Glutamatergic neuron (in vitro differentiated cells): ENCODE data around the gene APOL4. TPM values are rescaled to one million over a fixed set of nuclear protein-coding genes. Genes with fewer than 3 reads are reported as not detected.

ENCODE experiments used
- DNase-seq: peaks from one replicate; pipeline ENCODE4 v3.0.0; 2022
- H3K27ac Mint-ChIP-seq: one replicate; pipeline ENCODE4 v1.8.0; 2020; ENCODE audit warnings: mild to moderate bottlenecking, mixed read lengths, inconsistent platforms; ENCODE audit not compliant: unreplicated experiment
- H3K27me3 Mint-ChIP-seq: one replicate; pipeline ENCODE4 v1.8.0; 2020; ENCODE audit warnings: mild to moderate bottlenecking, moderate library complexity, mixed read lengths, inconsistent platforms; ENCODE audit not compliant: unreplicated experiment
- H3K36me3 Mint-ChIP-seq: one replicate; pipeline ENCODE4 v1.8.0; 2020; ENCODE audit warnings: mild to moderate bottlenecking, mixed read lengths, inconsistent platforms; ENCODE audit not compliant: unreplicated experiment
- H3K4me1 Mint-ChIP-seq: one replicate; pipeline ENCODE4 v1.8.0; 2020; ENCODE audit warnings: mild to moderate bottlenecking, low read depth, mixed read lengths, inconsistent platforms; ENCODE audit not compliant: unreplicated experiment
- H3K4me3 Mint-ChIP-seq: one replicate; pipeline ENCODE4 v1.8.0; 2020; ENCODE audit warnings: mild to moderate bottlenecking, mixed read lengths, inconsistent platforms; ENCODE audit not compliant: unreplicated experiment
- H3K9me3 Mint-ChIP-seq: one replicate; pipeline ENCODE4 v1.8.0; 2020; ENCODE audit warnings: mild to moderate bottlenecking, moderate library complexity, mixed read lengths, inconsistent platforms; ENCODE audit not compliant: unreplicated experiment
- total RNA-seq: library from RNA; stranded (reverse); fragmentation: NEBNext Ultra II Directional; extraction: Animal tissue kit (Norgen Biotek cat#: 25700); gene quantifications from one replicate; pipeline ENCODE4 v1.2.1, GENCODE V29; 2021; ENCODE audit not compliant: unreplicated experiment
- TF ChIP-seq, protein P1 (sequence below): fragments of 200-600 bp; sonication (generic); IDR thresholded peaks from one replicate; pipeline ENCODE4 v1.5.0; 2021; ENCODE audit not compliant: partially characterized antibody, unreplicated experiment

The APOL4 gene
- total RNA-seq, 1 donor from 2014 or later = not detected

DNA sequence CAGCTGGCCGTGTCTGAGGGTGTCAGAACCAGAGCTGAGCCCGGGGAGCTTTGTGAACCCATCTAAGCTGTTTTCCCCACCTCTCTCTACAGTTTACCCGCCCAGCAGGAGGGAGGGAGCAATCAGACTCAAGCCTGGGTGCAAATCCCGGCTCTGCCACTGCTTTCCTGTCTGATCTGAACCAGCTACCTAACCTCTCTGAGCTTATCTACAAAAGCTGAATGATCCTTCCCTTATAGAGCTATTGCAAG is 37.5 kb upstream of the APOL4 start:
- TF ChIP-seq, protein P1, sequence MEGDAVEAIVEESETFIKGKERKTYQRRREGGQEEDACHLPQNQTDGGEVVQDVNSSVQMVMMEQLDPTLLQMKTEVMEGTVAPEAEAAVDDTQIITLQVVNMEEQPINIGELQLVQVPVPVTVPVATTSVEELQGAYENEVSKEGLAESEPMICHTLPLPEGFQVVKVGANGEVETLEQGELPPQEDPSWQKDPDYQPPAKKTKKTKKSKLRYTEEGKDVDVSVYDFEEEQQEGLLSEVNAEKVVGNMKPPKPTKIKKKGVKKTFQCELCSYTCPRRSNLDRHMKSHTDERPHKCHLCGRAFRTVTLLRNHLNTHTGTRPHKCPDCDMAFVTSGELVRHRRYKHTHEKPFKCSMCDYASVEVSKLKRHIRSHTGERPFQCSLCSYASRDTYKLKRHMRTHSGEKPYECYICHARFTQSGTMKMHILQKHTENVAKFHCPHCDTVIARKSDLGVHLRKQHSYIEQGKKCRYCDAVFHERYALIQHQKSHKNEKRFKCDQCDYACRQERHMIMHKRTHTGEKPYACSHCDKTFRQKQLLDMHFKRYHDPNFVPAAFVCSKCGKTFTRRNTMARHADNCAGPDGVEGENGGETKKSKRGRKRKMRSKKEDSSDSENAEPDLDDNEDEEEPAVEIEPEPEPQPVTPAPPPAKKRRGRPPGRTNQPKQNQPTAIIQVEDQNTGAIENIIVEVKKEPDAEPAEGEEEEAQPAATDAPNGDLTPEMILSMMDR = no peak
- H3K27ac Mint-ChIP-seq = peak overlapping the region; percentile 21
- DNase-seq = no peak
- H3K27me3 Mint-ChIP-seq = no peaks in the 10 kb centered on the region
- peaks cover 9% of the 10 kb centered on the region for H3K9me3 Mint-ChIP-seq
- H3K36me3 Mint-ChIP-seq = peaks cover 23% of the 10 kb centered on the region
- no peak overlapping the region for H3K4me3 Mint-ChIP-seq
- peaks cover 4% of the 10 kb centered on the region for H3K4me1 Mint-ChIP-seq

DNA sequence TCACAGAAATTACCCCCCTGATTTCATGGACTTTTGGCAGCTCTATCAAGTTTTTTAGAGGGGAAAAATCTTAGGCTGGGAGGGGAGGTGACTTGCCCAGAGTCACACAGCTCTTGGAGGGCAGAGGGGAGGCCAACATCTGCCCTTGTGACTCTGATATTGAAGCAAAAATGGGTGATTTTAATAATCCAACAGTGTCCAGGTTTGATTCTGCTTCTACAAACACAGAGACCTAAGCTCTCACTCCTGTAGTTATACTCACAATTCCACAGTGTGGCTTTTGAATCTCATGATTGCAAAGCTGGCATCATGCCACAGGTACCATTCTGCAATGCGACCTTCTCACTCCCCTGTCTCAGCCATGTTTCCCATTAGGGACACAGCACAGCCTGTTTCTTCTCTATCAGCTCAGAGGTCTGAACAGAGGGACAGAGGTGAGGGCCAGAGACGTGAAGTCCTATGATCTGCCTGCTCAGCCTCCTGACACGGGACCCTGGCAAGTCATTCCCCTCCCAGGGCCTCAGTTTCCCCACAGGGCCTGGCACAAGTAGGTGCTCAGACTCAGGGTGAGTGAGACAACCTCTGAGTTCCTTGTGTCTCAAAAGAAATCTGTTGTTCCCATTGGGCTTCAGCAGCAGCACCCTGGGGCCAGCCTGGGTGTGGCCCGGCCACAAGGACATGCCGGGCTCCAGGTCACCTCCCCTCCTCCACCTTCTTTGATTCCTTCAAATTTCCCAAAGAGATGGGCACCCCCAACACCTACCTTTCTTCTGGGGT is 37.0 kb upstream of the APOL4 start:
- Mint-ChIP-seq H3K27ac (no peak overlapping the region), H3K27me3 (no peaks in the 10 kb centered on the region), H3K4me3 (no peak overlapping the region), H3K36me3 (peaks cover 22% of the 10 kb centered on the region), H3K9me3 (peaks cover 6% of the 10 kb centered on the region), H3K4me1 (peaks cover 4% of the 10 kb centered on the region)
- no peak for DNase-seq
- TF ChIP-seq, protein P1 = no peak

DNA sequence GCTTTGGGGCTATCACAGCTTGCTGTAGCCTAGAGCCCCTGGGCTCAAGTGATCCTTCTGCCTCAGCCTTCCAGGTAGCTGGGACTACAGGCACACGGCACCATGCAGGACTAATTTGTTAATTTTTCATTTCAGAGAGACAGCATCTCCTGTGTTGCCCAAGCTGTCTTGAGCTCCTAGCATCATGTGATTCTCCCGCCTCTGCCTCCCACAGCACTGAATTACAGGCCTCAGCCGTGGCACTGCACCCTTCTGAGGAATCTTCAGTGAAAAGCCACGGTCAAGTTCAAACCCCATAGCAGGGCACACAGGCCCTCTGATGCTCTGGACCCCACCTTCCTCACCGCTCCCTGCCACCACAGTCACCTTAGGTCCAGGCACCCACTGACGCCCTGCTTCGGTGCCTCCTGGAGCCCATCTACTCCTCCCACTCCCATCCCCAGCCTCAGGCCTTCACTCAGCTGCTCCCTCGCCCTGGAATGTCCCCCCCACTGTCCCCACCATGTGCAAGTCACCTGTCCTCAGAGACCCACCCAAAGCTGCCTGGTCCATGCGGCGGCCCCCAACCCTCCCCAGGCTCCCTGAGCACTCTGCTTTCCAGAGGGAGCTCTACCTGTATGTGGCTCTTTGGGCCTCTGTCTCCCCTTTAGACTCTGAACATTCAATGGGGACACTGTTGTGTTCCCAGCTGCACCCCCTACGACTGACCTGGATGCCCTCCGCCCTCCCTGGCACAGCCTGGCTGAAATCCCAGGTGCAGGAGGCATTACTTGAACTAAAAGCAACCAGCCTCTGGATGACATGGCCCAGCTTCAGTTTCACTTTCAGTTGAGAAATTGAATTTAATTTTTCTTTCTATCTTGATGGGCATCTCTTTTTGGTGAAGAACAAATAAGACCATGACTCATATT is 36.1 kb upstream of the APOL4 start:
- peak overlapping the region; percentile 54 for H3K27ac Mint-ChIP-seq
- no peak overlapping the region for H3K4me3 Mint-ChIP-seq
- H3K36me3 Mint-ChIP-seq = peaks cover 14% of the 10 kb centered on the region
- TF ChIP-seq, protein P1 = no peak
- no peak for DNase-seq
- peaks cover 5% of the 10 kb centered on the region for H3K9me3 Mint-ChIP-seq
- H3K4me1 Mint-ChIP-seq = peaks cover 4% of the 10 kb centered on the region
- no peaks in the 10 kb centered on the region for H3K27me3 Mint-ChIP-seq

DNA sequence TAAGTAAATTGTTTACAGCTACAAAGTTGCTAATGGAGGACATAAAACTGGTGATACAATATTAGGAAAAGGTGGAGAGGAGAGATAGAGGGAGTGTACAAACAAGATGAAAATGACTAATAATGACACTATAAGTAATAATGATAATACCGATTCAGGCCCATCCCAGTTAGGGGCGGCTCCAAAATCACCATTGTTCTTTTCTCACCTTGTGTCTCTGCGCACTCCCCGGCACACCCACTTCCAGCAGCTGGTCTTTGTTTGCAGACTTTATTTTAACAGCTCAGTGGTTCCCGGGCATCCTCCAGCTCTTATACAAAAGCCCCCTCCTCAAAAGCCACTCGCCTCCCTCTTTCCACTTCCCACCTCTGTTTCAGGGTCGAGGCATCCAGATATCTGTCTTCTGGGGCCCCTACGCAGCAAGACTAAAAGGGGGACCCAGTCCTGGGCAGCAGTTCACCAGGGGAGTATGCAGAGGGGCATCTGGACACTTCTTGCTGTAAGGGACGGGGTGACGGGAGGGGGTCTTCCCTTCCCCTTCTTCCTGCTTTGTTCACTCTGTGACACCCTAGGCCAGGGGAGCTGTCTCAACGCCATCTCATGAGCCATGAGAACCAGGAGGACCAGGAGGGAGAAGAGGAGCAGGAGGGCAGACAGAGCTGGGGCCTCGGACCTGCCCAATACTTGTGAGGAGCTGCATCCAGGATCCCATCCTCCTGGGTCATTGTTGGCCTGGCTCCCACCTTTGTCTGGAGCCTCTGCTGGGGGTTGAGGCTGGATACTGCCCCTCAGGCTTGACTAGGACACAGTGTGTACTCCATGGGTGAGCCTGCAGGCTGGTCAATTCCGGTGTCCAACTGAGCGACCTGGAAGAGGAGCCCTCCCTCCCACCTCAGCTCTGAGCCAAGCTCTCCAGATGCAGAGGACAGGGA is 35.0 kb upstream of the APOL4 start:
- Mint-ChIP-seq H3K4me1 (peaks cover 4% of the 10 kb centered on the region), H3K27me3 (no peaks in the 10 kb centered on the region), H3K4me3 (no peak overlapping the region), H3K9me3 (no peaks in the 10 kb centered on the region), H3K27ac (no peak overlapping the region), H3K36me3 (peaks cover 9% of the 10 kb centered on the region)
- DNase-seq = no peak
- TF ChIP-seq, protein P1 = no peak
